GM19238 (cell line): ENCODE measurements around the gene FAS.
A peak's percentile ranks its signal among the peaks of the same experiment; 100 is the strongest.
"Not testable (repeated sequence)": the region's sequence is repeated elsewhere in the genome, so short reads cannot be mapped to it uniquely, and the experiment has no call there.

Experiments
- DNase-seq: peaks from one replicate; pipeline ENCODE4 v3.0.0; 2011; ENCODE audit warnings: low spot score; ENCODE audit not compliant: insufficient read length

FAS gene

DNA sequence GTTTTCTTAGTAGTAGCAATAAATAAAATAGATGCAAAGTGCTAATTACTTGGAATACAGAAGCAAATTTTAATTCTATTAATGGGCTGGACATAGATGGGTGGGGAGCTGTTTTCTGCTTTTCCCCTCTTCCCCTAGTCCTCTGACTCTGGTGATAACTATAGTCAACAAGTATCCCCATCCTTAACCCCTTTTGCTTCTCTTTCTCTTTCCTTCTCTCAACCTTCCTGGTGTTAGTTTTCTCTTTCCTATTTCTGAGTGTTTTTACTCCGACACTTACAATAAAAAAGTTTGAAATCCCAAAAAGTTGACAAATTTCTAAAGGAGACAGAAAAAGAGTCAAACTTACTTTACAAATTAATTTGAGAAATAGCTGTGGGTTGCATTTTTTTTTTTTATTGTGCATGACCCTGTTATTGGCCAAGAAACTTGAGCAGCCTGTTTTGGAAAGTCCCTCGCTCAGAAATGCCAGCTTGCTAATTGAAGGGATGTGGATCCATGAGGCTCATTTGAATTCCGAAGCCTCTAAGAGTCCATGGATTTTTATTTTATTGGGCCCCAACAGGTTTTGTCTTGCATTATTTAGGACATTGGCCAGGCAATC lies 2.4 kb downstream of the FAS start:
- DNase-seq, result no peak

DNA sequence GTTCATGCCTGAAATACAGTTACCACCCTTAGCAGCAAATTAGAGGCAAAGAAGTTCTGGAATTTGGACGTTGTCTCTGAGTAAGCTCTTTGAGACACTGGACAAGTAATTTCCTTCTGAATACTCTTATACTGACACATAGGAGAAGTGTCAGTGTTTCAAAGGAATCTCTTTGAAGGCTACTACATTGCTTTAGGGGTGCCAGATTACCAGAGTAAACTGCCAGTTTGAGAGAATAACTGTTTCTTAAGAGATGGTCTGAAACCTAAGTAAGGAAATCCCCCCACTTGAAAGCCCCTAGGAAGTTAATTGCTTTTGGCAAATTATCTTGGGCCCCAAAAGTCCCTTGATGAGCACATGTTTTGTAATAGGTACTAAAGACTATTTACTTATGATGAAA lies 3.4 kb downstream of the FAS start:
- no peak for DNase-seq

DNA sequence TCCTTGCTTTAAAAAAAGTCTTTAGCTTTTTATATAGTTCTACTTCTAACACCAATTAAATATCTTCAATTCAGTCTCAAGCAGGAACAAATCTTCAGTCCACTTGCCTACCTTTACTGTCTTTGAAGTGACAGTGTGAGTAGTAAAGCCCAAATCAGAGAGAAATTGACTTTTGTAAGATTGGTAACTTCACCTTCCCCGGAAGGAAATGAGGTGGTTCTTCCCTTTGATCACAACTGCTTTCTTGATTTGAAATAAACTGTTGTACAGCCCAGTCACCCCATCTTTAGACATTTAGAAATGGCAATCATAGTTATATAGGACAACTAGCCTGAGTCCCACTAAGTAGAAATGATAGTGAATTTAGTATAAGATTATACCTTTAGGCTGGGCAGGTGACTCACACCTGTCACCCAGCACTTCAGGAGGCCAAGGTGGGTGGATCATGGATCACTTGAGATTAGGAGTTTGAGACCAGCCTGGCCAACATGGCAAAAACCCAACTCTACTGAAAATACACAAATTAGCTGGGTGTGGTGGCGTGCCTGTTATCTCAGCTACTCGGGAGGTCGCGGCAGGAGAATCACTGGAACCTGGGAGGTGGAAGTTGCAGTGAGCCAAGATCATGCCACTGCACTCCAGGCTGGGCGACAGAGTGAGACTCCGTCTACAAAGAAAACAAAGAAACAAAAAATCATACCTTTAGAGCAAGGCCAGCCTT lies 4.7 kb downstream of the FAS start:
- no peak for DNase-seq

DNA sequence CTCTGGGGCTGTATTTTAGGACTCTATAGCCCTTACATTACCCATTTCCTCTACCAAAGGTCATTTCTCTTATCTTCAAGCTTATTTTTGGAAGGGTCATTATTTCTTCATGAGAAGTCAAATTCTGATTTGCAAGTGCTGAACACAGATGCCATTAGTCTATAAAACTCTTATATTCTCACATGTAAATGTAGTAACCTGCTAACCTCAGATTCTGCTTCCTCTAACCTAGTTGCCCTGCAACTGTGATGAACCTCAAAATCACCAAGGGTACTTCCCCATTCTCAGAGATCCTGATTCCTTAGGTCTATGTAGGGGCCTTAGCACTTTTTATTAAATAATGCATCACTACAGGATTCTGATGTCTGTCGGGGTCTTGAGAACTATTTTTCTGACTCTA lies 6.3 kb downstream of the FAS start:
- no peak for DNase-seq

DNA sequence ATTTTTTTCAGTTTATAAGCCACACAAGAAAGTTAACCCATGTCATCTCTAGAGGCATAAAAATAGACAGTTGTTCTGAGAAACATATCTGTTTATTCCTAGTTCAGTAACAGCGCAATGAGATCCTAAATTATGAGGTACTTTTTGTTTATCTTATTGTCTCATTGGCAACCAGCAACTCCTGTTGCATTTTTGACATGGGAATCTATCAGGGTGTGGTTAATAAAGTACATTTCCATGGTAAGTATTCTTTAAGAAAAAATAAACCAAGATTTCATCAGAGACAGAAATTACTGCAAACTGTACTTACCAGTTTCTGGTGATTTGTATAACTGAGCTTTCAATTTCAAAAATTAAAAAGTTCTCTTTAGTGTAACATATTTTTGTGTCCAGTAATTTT lies 9.0 kb downstream of the FAS start:
- no peak for DNase-seq

DNA sequence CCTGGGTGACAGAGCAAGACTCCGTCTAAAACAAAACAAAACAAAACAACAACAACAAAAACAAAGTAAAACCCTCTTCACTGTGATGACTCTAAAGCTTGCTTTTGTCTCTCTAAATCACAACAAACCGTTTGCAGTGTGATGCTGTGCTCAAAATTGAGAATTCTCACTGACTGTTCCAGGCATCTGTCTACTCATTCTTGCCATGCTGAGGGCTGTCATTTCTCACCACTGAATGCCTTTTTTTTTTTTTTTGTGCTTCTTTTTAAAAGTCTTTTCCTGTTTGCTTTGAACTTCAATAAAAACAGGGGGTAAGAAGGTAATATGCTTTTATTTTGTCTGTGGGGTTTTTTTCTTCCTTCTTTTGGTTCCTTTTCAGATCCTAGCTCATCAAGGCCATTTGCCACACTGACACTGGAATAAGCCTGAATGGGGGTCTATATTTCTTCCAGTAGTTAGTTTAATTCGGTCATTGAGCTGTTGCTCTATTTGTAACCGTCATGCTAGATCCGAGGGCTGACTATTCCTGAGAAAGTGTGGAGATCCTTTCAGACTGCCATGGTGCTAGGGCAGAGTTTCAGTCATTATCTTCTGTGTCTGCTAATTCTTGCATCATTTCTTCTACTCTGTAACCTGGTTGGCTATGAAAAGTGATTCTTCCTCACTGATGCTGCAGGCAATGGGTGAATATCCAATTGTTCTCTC lies 10.6 kb downstream of the FAS start:
- DNase-seq, result no peak

DNA sequence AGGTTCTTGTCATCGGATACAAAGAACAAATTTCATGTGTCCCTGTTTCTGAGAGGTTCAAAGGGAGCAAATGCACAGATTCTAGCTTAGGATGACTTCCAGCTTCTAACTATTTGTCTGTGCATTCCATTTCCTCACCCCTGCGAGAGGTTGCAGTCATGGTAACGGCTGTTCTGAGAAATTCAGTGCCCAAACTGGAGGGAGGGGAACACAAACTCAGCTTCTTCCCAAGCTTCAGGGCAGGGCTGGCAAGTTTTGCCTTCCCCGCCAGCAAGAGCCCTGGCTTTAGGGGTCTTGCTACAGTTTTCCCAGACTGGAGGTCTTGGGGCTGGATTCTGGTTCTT lies 11.1 kb downstream of the FAS start:
- no peak for DNase-seq

DNA sequence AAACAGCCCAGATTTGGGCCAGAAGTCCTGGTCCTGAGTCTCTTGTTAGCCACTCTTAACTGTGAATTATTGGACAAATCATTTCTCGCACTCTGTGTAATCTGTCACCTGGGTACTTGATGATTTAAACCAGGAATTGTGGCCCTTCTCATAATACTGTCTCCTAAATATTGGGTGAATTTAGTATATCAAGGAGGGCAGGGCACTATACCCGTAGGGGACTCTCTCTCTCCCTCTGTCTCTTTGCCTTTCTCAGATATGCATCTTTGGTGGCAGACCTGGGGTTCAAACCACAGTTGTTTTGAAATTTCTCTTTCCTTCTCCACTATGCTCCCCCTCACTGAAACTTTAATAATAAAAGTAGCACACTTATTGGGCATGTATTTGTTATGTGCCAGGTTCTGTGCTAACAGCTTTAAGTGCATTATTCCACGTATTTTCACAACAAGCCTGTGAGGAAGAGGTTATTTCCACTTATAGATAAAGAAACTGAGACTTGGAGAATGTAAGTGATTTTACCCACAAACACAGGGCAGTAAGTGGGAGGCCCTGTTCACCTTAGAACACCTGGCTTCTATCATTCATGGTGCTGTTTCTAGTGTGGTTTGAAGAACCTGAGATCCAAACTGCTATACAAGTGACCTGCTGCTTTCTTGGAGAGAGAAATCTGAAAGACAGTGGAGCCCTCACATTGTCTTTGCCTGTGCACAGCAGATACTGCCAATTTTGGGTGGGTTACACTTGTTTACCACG lies 11.8 kb downstream of the FAS start:
- DNase-seq, result no peak

DNA sequence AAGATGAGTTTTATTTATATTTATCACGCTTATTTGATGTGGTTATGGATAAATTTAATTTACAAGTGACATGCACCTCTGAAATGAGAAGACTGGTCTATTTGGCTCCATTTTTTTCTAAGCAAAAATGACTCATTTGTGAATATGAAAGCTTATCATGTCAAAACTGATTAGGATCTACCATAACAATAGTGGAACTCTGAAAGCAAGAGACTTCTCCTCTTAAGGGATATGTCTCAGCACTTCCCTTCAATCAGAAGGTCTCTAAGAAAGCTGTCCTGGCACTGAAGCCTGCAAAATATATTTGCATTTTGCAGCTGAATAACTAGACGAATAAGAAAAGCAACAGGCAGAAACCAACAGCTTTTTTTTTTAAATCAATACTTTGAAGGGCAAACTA lies 12.7 kb downstream of the FAS start:
- DNase-seq, result no peak

DNA sequence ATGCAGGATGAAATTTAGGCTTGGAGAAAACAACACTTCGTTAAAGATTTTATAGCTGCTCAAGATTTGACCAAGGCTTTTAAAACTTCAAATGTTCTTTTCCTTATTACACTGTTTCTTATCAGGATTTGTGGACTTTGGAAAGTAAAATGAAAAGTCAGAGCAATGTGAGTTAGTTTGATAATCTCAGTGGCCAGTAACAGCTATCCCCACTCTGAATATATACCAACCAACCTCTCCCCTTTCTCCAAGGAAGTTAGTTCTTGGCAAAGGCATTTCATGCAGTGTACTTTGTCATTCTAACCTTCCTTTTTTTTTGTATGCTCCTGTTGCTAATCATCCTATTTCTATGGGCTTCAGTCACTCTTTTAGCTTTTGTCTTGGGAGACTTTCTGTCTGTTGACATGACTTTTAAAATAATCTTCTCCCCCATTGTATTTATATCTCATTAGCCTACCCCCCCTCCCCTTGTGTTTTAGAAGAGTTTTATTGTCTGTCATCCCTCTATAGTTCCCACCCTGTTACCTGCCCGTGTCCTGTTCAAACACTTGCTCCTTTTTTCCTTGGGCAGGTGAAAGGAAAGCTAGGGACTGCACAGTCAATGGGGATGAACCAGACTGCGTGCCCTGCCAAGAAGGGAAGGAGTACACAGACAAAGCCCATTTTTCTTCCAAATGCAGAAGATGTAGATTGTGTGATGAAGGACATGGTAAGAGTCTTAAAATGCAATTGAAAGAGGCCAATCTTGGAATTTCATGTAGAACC lies 16.7 kb downstream of the FAS start:
- no peak for DNase-seq

DNA sequence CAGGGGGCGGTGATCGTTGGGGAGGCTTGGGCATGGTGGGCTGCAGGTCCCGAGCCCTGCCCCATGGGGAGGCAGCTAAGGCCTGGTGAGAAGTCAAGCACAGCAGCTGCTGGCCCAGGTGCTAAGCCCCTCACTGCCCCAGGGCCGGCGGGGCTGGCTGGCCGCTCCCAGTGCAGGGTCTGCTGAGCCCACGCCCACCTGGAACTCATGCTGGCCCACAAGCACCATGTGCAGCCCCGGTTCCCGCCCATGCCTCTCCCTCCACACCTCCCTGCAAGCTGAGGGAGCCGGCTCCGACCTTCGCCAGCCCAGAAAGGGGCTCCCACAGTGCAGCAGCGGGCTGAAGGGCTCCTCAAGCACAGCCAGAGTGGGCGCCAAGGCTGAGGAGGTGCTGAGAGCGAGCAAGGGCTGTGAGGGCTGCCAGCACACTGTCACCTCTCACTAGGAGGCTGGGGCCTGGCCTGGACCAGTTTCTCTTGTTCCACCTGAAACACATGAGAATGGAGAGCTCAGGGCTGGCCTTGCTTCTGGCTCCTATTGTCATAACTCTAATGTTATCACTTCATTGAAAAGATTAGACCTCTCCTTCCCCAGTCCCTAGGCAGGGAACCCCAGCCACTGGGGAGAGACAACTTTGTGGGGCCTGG lies 28.2 kb downstream of the FAS start:
- not testable (repeated sequence) for DNase-seq

DNA sequence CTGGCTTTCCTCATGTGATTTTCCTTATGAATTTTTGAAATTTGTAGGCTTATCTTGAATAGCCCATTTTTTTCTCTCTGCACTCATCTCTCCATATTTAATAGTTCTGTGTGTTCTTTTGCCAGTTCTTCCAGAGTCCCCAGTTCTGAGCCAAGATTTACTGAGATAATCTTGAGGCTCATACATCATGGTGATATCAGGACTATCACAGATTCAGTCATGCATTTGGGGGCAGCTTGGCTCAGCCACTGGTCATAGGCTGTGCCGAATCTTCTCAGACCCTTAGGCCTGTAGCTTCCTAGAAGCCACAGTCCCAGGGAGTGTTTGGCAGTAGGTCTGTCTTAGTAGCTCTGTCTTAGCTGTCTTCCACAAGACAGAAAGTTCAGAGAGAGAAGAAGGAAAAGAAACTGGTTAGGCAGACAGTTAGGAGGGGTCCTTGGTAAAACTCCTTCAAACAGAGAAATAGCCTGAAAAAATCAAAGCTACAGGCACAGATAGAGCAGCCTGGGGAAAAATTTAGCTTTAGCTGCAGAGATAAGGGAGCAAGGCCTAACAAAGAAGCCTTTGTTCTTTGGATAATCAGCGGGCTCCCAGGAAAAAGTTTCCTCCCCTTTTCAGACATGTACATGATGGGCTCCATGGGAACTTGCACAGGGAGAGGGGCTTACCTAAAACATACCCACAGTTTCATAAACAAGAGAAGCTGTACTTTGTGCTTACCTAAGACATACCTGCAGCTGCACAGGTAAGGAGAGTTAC lies 29.1 kb downstream of the FAS start:
- no peak for DNase-seq

DNA sequence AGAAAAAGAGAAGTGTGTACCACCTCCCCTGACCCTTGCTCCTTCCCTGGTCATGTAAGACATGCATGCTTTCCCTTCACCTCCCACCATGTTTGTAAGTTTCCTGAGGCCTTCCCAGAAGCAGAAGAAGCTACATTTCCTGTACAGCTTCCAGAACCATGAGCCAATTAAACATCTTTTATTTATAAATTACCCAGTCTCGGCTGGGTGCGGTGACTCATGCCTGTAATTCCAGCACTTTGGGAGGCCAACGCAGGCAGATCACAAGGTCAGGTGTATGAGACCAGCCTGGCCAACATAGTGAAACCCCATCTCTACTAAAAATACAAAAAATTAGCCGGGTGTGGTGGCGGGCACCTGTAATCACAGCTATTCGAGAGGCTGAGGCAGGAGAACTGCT lies 30.9 kb downstream of the FAS start:
- DNase-seq, result not testable (repeated sequence)

DNA sequence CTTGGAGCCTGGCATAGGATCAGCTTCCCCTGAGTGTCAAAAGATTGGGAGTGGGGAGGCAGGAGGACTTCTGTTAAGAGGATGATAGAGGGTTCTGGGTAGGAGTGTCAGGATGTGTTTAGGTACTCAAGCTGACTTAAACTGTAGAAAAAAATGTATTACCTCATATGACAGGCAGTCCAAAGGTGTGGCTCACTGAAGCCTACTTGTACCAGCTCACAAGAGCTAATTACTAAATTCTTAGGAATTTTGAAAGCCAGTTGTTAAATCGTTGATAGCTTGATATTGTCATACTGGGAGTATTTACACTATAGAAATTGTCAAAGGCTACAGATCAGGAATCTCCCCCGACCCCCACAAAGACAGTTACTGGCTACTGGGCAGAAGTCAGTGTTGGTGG lies 32.1 kb downstream of the FAS start:
- no peak for DNase-seq

DNA sequence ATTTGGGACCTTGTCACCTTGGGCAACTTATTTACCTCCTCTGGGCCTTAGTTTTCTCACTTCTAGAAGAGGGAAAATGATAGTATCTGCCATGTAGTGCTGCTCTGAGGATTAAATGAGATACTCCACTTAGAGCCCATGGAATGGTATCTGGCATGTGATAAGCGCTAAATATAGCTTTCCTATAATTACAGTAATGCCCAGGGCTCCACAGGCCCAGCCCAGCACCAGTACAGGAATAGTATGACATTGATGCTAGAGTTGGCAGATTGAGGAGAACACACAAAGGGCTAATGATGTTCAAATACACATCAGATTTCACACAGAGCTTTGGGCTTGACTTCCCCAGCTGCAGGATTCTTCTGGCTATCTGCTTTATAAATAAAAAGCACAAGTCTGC lies 34.9 kb downstream of the FAS start:
- no peak for DNase-seq

DNA sequence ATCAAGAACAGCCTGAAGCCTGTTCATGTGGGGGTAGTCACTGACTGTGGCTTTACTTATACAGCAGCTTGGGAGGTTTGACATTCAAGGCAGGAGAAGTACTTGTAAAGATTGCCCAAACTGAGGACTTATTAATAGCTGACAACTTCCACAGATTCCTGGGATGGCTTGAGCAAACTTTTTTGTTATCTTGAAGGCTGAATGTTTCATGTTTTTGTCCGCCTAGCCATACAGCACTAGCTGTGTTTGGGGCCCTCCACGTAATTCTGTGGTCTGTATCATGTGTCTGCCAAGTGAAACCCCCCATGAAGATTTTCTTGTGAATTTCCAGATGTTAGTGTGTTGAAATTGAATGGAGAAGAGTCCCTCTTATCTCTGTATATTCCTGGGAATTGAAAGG lies 38.6 kb downstream of the FAS start:
- no peak for DNase-seq

DNA sequence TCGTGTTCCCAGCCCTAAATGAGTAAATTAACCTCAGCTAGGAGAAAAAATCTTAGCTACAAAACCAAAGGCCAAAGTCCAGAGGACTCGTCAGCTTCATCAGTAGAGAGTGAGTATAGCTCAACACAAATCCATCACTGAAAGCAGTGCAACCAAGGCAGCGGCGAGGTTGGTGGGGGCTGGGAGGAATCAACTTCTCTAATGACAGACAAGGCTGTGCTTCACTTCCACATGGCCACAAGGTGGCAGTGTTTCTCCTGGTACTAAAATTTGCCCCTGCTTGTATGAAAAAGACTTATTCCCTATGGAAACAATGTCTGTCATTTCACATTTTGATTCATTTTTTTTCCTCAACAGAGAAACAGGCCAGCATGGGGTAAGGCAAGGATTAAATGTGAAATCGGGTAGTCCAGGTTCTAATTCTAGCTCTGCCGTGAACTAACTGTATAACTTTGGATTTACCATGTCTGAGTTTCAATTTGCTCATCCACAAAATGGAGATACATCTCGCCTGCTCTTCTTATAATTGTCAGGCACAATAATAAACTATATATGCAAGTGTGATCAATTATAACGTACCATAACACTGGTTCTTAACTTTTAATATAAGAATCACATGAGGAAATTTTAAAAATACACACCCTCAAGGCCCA lies 39.3 kb downstream of the FAS start:
- DNase-seq, result peak; percentile 10

DNA sequence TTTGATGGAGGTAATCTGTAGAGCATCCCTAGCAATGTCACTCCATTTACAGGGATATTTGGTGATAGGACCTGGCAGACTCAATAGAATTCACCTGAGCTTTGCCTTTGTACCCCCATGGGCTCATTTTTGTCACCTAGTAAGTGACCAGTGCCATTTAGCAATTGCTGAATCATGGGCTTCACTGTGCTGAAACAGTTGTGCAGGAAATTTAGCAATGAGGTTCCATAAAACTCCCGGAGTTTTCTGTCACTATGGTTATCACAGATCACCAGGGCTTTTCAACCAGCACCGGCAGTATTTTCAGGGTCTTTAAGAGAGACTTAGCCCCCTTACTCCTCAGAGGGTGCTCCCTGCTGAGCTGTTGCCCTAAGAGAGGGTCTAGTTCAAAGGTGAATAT lies 40.2 kb downstream of the FAS start:
- no peak for DNase-seq

DNA sequence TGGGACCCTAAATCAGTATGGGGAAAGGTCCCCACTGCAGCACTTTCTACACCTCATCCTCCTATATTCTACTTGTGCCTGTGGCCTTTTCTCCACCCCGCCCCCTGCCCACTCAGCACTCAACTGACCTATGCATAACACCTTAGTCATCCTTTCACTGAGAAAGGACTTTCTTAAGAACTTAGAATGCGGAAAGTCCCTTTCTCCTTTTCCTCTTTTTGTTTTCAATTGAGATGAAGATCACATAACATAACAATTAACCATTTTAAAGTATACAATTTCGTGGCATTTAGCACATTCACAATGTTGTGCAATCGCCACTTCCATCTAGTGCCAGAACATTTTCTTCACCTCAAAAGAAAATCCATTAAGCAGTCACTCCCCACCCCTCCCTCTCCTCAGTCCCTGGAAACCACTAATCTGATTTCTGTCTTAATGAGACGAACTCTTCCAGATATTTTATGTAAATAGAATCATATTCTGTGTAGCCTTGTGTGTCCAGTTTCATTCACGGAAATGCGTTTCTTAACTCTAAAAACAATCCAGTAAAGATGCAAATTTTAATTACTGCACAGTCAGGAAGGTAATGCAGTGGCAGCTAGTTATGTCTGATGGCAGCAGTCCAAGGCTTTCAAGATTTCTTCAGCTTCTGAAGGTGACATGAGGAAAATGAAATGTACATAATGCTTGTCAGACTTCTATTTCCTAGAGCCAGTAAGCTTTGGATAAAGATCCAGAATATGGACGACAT lies 41.7 kb downstream of the FAS start:
- DNase-seq, result no peak
